Inferior parietal cortex (tissue), 1 donor: ENCODE results near the gene CCNK.
A peak's percentile ranks its signal among the peaks of the same experiment; 100 is the strongest.

Experiments
- DNase-seq: peaks from one replicate; pipeline ENCODE4 v3.0.0-alpha.2; 2016; ENCODE audit errors: extremely low spot score

Gene CCNK

GRCh38 chr14:99507860-99508640 is 26.8 kb downstream of the CCNK start:
- no peak for DNase-seq

DNA sequence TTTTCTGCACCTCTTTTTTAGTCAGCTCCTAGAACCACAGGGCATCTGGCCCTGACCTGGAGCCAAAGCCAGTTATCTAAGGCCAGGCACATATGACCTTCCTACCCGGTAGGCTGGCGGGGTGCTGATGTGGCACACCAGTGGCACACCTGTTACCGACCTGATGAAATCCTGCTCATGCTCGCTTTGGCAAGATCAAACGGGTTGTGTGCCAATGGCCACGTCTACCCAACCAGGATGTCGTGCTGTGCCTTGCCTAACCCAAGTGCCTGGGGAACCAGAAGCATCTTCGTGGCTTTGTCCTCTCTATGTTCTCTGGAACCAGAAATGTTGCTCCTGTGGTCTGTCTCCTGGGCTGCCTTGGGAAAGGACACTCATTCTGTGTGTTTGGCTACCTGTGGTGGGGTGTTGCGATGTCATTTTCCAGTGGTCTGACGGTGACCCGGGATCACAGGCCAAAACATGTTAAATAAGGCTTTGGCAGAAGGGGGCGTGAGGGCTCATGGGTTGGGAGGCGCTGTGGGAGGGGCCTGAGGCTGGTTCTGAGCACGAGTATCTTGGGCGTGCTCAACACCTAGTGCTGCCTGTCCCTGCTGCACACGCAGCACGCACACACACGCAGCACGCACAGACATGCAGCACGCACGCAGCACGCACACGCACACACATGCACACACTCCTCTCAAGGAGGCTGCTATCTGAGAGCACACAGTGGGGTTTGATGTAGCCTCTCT is 27.9 kb downstream of the CCNK start:
- DNase-seq: no peak

DNA sequence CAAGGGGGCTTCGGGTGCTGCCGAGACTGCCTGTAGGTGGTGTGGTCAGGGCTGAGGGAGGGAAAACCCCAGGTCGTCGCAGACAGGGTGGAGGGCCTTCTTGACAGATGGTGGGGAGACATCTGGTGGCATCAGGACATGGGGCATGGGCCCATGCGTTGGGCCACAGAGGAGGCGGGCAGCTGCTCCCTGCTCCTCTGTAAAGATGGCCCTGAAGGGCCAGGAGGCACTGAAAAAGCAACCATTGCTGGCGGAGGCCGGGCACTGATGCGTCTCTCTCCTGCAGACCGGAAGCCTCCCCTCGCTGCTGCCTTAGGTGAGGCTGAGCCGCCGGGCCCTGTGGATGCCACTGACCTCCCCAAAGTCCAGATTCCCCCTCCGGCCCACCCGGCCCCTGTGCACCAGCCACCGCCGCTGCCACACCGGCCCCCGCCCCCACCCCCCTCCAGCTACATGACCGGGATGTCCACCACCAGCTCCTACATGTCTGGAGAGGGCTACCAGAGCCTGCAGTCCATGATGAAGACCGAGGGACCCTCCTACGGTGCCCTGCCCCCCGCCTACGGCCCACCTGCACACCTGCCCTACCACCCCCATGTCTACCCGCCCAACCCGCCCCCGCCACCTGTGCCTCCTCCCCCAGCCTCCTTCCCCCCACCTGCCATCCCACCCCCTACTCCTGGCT is 28.8 kb downstream of the CCNK start:
- DNase-seq: no peak

DNA sequence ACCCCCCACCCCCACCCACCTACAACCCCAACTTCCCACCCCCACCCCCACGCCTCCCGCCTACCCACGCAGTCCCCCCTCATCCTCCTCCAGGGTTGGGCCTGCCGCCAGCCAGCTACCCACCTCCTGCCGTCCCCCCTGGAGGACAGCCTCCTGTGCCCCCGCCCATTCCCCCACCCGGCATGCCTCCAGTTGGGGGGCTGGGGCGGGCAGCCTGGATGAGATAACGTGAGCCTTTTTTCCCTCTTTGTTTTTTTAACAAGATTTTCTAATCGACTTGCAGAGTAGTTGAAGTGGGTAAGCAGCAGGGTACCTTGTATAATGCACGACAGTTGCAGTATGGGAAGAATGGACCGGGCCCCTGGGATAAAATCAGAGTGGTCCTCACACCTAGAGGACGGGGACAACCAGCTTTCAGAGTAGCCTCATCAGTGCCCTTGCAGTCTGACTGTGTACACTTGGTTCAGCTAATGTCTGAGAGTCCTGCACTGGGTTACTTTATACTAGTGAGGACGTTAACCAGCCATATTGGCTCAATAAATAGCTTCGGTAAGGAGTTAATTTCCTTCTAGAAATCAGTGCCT is 29.4 kb downstream of the CCNK start:
- DNase-seq: no peak

GRCh38 chr14:99511421-99512109 is 30.4 kb downstream of the CCNK start:
- DNase-seq: peak; percentile 18

GRCh38 chr14:99512110-99512449 is 30.9 kb downstream of the CCNK start:
- no peak for DNase-seq

GRCh38 chr14:99512571-99513182 is 31.5 kb downstream of the CCNK start:
- no peak for DNase-seq

GRCh38 chr14:99513183-99513694 is 32.0 kb downstream of the CCNK start:
- no peak for DNase-seq

DNA sequence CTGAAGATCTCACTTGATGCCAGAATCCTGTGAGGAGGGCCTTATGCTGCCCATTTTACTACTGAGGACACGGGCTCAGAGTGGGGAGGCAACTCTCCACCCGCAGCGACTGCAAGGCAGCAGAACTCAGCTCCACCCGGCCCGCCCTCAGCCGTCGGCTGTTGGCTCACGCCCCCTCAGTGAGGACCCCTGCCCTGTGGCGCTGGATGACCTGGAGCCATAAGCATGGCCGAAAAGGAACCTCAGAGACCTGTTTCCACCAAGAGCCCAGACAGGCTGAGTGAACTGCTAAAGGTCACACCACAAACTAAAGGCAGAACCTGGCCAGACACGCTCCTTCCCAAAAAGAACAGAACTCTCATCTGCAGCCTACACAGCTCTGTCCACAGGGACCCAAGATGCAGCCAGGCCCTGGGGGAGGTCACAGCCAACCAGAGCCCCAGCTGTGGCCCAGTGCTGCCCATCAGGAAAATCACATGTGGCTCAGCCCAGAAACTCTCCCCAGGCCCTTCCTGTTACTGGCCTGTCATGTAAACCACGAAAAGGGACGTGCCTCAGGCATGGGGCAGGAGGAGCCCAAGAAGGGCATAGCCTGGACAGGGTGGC is 32.8 kb downstream of the CCNK start:
- DNase-seq: no peak

DNA sequence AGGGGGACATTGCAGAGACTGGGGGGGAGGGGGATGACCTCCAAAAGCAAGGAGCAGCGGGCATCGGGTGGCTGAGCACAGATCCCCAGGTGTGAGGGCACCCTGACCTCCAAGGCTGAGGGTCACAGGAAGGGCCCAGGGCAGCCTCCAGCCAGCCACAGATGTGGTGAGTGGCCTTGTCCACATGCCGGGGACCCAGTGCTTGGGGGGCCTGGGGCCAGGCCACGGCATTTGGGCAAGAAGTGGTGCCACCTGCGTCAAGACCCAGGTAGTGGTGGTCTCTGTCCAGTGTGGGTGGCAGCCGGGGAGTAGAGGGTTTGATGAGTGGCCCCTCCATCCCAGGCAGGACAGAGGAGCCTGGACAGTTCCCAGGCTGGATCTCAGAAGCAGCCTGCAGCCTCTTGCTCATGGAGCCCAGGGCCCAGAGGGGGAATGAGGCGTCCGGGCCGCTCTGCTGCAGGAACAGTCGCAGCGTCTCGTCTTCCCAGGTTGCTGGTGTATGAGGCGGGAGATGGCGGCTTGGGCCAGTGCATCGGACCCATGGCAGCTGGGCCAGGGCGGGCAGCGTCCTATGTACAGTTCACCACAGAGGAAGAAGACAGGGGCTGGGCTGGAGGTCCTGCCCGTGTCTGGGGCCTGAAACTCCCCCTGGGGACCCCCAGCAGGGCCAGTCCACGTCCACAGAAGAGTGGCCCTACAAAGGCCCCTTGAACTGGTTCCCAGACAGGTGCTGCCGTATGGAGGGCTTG is 33.5 kb downstream of the CCNK start:
- DNase-seq: no peak

GRCh38 chr14:99515301-99516155 is 34.3 kb downstream of the CCNK start:
- no peak for DNase-seq

GRCh38 chr14:99516156-99516870 is 35.1 kb downstream of the CCNK start:
- no peak for DNase-seq

GRCh38 chr14:99516871-99517642 is 35.8 kb downstream of the CCNK start:
- no peak for DNase-seq

- DNase-seq: no peak
These were observed 36.6 kb downstream of the CCNK start for GRCh38 chr14:99517643-99518381.

DNA sequence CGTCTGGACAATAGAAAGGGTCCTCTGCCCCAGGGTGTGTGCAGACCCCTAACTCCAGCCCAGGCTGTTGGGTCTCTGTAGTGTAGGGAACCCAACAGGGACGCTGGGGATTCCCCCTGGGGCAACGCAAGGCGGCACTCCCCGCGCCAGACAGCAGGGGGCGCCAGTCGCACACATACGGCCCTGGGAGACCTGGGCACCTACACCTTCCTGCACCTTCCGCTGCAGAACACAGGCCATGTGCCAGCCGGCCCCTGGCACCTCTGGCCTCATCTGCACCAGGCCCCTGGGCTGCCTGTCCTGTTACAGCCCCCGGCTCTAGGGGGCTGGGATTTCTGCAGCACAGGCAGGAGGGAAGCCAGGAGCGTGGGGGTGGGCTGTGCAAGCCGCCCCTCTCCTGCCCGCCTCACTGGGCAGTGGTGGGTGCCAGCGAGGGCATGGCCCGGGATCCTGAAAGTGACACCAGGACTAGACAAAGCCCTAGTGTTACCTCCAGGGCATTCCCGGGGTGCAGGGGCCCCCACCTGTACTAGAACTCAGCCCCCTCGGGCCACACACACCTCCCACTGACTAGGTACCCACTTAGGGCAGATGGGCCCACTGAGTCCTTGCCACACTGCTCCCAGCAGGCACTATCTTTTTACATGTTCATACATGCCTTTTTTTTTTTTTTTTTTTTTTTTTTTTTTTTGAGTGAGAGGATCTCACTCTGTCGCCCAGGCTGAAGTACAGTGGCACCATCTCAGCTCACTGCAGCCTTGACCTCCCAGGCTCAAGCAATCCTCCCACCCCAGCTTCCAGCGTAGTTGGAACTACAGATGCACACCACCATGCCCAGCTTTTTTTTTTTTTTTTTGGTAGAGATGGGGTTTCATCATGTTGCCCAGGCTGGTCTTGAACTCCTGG is 37.5 kb downstream of the CCNK start:
- DNase-seq: peak; percentile 70

DNA sequence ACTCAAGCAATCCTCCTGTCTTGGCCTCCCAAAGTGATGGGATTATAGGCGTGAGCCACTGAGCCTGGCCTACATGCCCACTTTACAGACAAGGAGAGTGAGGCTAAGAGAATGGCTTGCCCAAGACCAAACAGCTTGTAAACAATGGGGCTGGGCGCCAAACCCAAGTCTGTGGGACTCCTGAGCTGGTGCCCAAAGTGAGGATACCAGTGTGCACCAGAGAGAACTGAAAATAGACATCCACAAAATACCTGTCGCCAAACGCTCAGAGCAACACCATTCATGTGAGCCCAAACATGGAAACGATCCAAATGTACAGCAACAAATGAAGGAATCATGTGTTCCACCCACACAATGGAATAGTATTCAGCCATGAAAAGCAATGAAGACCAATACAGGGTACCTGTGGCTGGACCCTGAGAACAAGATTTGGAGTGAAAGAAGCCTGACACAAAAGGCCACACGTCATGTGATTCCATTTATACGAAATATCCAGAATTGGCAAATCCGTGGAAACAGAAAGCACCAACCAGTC is 38.2 kb downstream of the CCNK start:
- DNase-seq: no peak
